Hematopoietic multipotent progenitor cell treated with erythropoietin and hydrocortisone succinate and interleukin-3 and kit ligand, for 17 days (in vitro differentiated cells): Measurements from ENCODE around the gene LMBR1.

ENCODE experiments used
- DNase-seq: peaks from one replicate; pipeline ENCODE4 v3.0.0-alpha.2; 2015; ENCODE audit warnings: low spot score

The LMBR1 gene

GRCh38 chr7:156793334-156793733, 99.6 kb downstream of the LMBR1 start:
- no peak for DNase-seq

GRCh38 chr7:156792611-156793010, 100.4 kb downstream of the LMBR1 start:
- no peak for DNase-seq

- no peak for DNase-seq
These were observed 101.7 kb downstream of the LMBR1 start for GRCh38 chr7:156791241-156791640.

- DNase-seq, result no peak
These were observed 102.7 kb downstream of the LMBR1 start for GRCh38 chr7:156790264-156790663.

GRCh38 chr7:156785998-156786543, 106.9 kb downstream of the LMBR1 start:
- DNase-seq, result no peak

GRCh38 chr7:156783864-156784263, 109.1 kb downstream of the LMBR1 start:
- no peak for DNase-seq

- no peak for DNase-seq
These were observed 111.0 kb downstream of the LMBR1 start for GRCh38 chr7:156781972-156782371.

GRCh38 chr7:156780724-156781455, 112.1 kb downstream of the LMBR1 start:
- no peak for DNase-seq

- DNase-seq, result no peak
These were observed 114.3 kb downstream of the LMBR1 start for GRCh38 chr7:156778668-156779067.

GRCh38 chr7:156778201-156778600, 114.8 kb downstream of the LMBR1 start:
- no peak for DNase-seq

- no peak for DNase-seq
These were observed 115.5 kb downstream of the LMBR1 start for GRCh38 chr7:156777364-156778069.

GRCh38 chr7:156776527-156776926, 116.5 kb downstream of the LMBR1 start:
- no peak for DNase-seq

- no peak for DNase-seq
These were observed 119.0 kb downstream of the LMBR1 start for GRCh38 chr7:156773966-156774365.

- no peak for DNase-seq
These were observed 120.3 kb downstream of the LMBR1 start for GRCh38 chr7:156772725-156773124.

- DNase-seq, result no peak
These were observed 124.1 kb downstream of the LMBR1 start for GRCh38 chr7:156768698-156769472.

- DNase-seq, result no peak
These were observed 126.3 kb downstream of the LMBR1 start for GRCh38 chr7:156766666-156767065.

GRCh38 chr7:156765901-156766656, 126.9 kb downstream of the LMBR1 start:
- DNase-seq, result no peak

GRCh38 chr7:156764766-156765165, 128.2 kb downstream of the LMBR1 start:
- DNase-seq, result no peak

GRCh38 chr7:156764016-156764669, 128.8 kb downstream of the LMBR1 start:
- no peak for DNase-seq

- no peak for DNase-seq
These were observed 133.3 kb downstream of the LMBR1 start for GRCh38 chr7:156759579-156760202.

GRCh38 chr7:156759143-156759542, 133.8 kb downstream of the LMBR1 start:
- DNase-seq, result no peak
